Left renal cortex interstitium (tissue), 4 donors: ENCODE data around the gene XRCC5. TPM values are rescaled to one million over a fixed set of nuclear protein-coding genes. Genes with fewer than 3 reads are reported as not detected.

Experiments used
- DNase-seq, 4 donors: peaks; one replicate each; pipeline ENCODE4 v3.0.0-alpha.2; 2013; ENCODE audit warnings: low read depth in 4 of 4, low spot score in 2 of 4, missing footprints in 1 of 4
- polyA plus RNA-seq, 4 donors: library from polyadenylated mRNA; unstranded; fragments of 120-200 nt; gene quantifications; one replicate each; pipeline ENCODE4 v1.2.1, GENCODE V29; 2013; ENCODE audit not compliant: insufficient read length in 4 of 4

Gene XRCC5
- polyA plus RNA-seq, 4 donors = 278 to 392 (median 325) TPM

- DNase-seq = no peak
Observed at GRCh38 chr2:216147172-216148131, 38.3 kb downstream of the XRCC5 start.

GRCh38 chr2:216148983-216149382 is 39.8 kb downstream of the XRCC5 start:
- no peak for DNase-seq

- no peak for DNase-seq
Observed at GRCh38 chr2:216149741-216150140, 40.6 kb downstream of the XRCC5 start.

- DNase-seq = no peak
Observed at GRCh38 chr2:216151313-216152025, 42.3 kb downstream of the XRCC5 start.

GRCh38 chr2:216155954-216156353 is 46.8 kb downstream of the XRCC5 start:
- no peak for DNase-seq

GRCh38 chr2:216156822-216157221 is 47.7 kb downstream of the XRCC5 start:
- DNase-seq = no peak

- DNase-seq = no peak
Observed at GRCh38 chr2:216159144-216159543, 50.0 kb downstream of the XRCC5 start.

- no peak for DNase-seq
Observed at GRCh38 chr2:216159646-216160045, 50.5 kb downstream of the XRCC5 start.

- no peak for DNase-seq
Observed at GRCh38 chr2:216160786-216161185, 51.6 kb downstream of the XRCC5 start.

- DNase-seq = no peak
Observed at GRCh38 chr2:216161967-216162366, 52.8 kb downstream of the XRCC5 start.

GRCh38 chr2:216163518-216163917 is 54.4 kb downstream of the XRCC5 start:
- no peak for DNase-seq

GRCh38 chr2:216164087-216164486 is 54.9 kb downstream of the XRCC5 start:
- DNase-seq = no peak

- no peak for DNase-seq
Observed at GRCh38 chr2:216164576-216164975, 55.4 kb downstream of the XRCC5 start.

GRCh38 chr2:216165711-216166110 is 56.6 kb downstream of the XRCC5 start:
- no peak for DNase-seq

GRCh38 chr2:216169087-216169486 is 59.9 kb downstream of the XRCC5 start:
- no peak for DNase-seq

GRCh38 chr2:216170076-216170763 is 61.1 kb downstream of the XRCC5 start:
- DNase-seq = no peak

GRCh38 chr2:216171011-216171410 is 61.9 kb downstream of the XRCC5 start:
- no peak for DNase-seq

- DNase-seq = no peak
Observed at GRCh38 chr2:216172493-216172892, 63.3 kb downstream of the XRCC5 start.

- DNase-seq = no peak
Observed at GRCh38 chr2:216179015-216179414, 69.9 kb downstream of the XRCC5 start.

GRCh38 chr2:216181351-216181750 is 72.2 kb downstream of the XRCC5 start:
- DNase-seq = no peak

- no peak for DNase-seq
Observed at GRCh38 chr2:216181953-216182461, 72.9 kb downstream of the XRCC5 start.
